Chondrocyte (in vitro differentiated cells): ENCODE measurements around the gene DAPK1. TPM values are rescaled to one million over a fixed set of nuclear protein-coding genes. Genes with fewer than 3 reads are reported as not detected.

Source experiments
- DNase-seq: peaks from one replicate; pipeline ENCODE4 v3.0.0; 2021; ENCODE audit warnings: mixed read lengths, low spot score
- H3K27ac Mint-ChIP-seq: one replicate; pipeline ENCODE4 v1.8.0; 2021; ENCODE audit warnings: mild to moderate bottlenecking, moderate library complexity, mixed read lengths; ENCODE audit not compliant: unreplicated experiment
- H3K27me3 Mint-ChIP-seq: 2 replicates; pipeline ENCODE4 v1.8.0; 2021; ENCODE audit warnings: low read depth, mixed read lengths
- H3K36me3 Mint-ChIP-seq: 2 replicates; pipeline ENCODE4 v1.8.0; 2021; ENCODE audit warnings: low read depth, mixed read lengths
- H3K4me1 Mint-ChIP-seq: 2 replicates; pipeline ENCODE4 v1.8.0; 2021; ENCODE audit warnings: low read depth, mild to moderate bottlenecking, mixed read lengths
- H3K4me3 Mint-ChIP-seq: one replicate; pipeline ENCODE4 v1.8.0; 2021; ENCODE audit warnings: mild to moderate bottlenecking, moderate library complexity, mixed read lengths; ENCODE audit not compliant: unreplicated experiment
- H3K9me3 Mint-ChIP-seq: 2 replicates; pipeline ENCODE4 v1.8.0; 2021; ENCODE audit warnings: low read depth, mixed read lengths
- CTCF ChIP-seq: fragments of 200-600 bp; sonication (generic); IDR thresholded peaks from 2 replicates; pipeline ENCODE4 v1.5.0; 2021; ENCODE audit warnings: antibody characterized with exemption, mild to moderate bottlenecking, moderate library complexity
- total RNA-seq: library from RNA; stranded (reverse); gene quantifications from 3 replicates; pipeline ENCODE4 v1.2.1, GENCODE V29; 2021

The DAPK1 gene
- total RNA-seq, 1 donor from 2014 or later, result 87.9 TPM

GRCh38 chr9:87475463-87475862 lies 22.2 kb upstream of the DAPK1 start:
- Mint-ChIP-seq H3K9me3 (no peaks in the 10 kb centered on the region), H3K36me3 (no peaks in the 10 kb centered on the region), H3K27ac (peak overlapping the region; percentile 73), H3K4me3 (no peak overlapping the region), H3K4me1 (peaks cover 21% of the 10 kb centered on the region), H3K27me3 (no peaks in the 10 kb centered on the region)
- DNase-seq, result no peak
- no peak for TF ChIP-seq CTCF

- no peaks in the 10 kb centered on the region for H3K36me3 Mint-ChIP-seq
- H3K4me3 Mint-ChIP-seq, result no peak overlapping the region
- no peaks in the 10 kb centered on the region for H3K27me3 Mint-ChIP-seq
- DNase-seq, result no peak
- no peak overlapping the region for H3K27ac Mint-ChIP-seq
- peaks cover 16% of the 10 kb centered on the region for H3K4me1 Mint-ChIP-seq
- no peaks in the 10 kb centered on the region for H3K9me3 Mint-ChIP-seq
- no peak for TF ChIP-seq CTCF
Measured at GRCh38 chr9:87478226-87478992, 19.3 kb upstream of the DAPK1 start.

GRCh38 chr9:87479801-87480201 lies 17.9 kb upstream of the DAPK1 start:
- Mint-ChIP-seq H3K4me1 (peaks cover 15% of the 10 kb centered on the region), H3K4me3 (no peak overlapping the region), H3K27me3 (no peaks in the 10 kb centered on the region), H3K36me3 (no peaks in the 10 kb centered on the region), H3K27ac (no peak overlapping the region), H3K9me3 (no peaks in the 10 kb centered on the region)
- DNase-seq, result no peak
- no peak for TF ChIP-seq CTCF

- DNase-seq, result no peak
- no peak overlapping the region for H3K4me3 Mint-ChIP-seq
- no peaks in the 10 kb centered on the region for H3K36me3 Mint-ChIP-seq
- H3K27me3 Mint-ChIP-seq, result no peaks in the 10 kb centered on the region
- TF ChIP-seq CTCF, result no peak
- peaks cover 3% of the 10 kb centered on the region for H3K4me1 Mint-ChIP-seq
- no peak overlapping the region for H3K27ac Mint-ChIP-seq
- H3K9me3 Mint-ChIP-seq, result no peaks in the 10 kb centered on the region
Measured at GRCh38 chr9:87481890-87482855, 15.5 kb upstream of the DAPK1 start.

GRCh38 chr9:87490225-87490624 lies 7.4 kb upstream of the DAPK1 start:
- DNase-seq, result no peak
- H3K9me3 Mint-ChIP-seq, result no peaks in the 10 kb centered on the region
- H3K4me1 Mint-ChIP-seq, result peaks cover 11% of the 10 kb centered on the region
- no peak overlapping the region for H3K27ac Mint-ChIP-seq
- no peaks in the 10 kb centered on the region for H3K36me3 Mint-ChIP-seq
- H3K4me3 Mint-ChIP-seq, result no peak overlapping the region
- H3K27me3 Mint-ChIP-seq, result no peaks in the 10 kb centered on the region
- no peak for TF ChIP-seq CTCF
